ENCODE results near the gene PINLYP. TPM values are rescaled to one million over a fixed set of nuclear protein-coding genes. Genes with fewer than 3 reads are reported as not detected.

Gene PINLYP
- total and polyA plus RNA-seq, 2 donors (not counting 1 experiment from before 2014, with no cell fraction given) = 5.1 to 14.7 TPM

DNA sequence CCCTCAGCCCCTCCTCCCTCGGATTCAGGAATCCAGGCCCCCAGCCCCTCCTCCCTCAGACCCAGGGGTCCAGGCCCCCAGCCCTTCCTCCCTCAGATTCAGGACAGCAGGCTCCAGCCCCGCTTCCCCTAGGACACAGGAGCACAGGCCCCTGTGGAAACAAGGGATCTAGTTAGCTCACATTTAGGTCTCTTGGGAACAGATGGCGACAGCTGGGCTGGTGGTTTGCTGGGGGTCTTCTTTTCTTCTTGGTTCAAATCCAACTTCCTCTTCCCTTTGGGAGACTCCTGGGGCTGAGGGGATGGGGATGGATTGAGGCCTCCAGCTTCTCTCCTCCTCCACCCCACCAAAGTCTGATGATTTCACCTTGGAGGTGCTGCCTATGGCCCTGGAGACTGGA is 23.0 kb upstream of the PINLYP start:
- Histone ChIP-seq H3K9ac (ENCODE audit: insufficient read depth, low read length) (no peak overlapping the region), H3K27me3 (ENCODE audit: control insufficient read depth, insufficient read depth, low read length) (no peaks in the 10 kb centered on the region), H3K9me3 (ENCODE audit: control insufficient read depth, insufficient read depth, low read depth, low read length) (no peaks in the 10 kb centered on the region), H3K4me1 (ENCODE audit: control insufficient read depth, extremely low read depth, insufficient read depth, low read length) (peaks cover 3% of the 10 kb centered on the region), H3K79me2 (ENCODE audit: control insufficient read depth, insufficient read depth, low read length) (no peaks in the 10 kb centered on the region), H4K20me1 (ENCODE audit: control insufficient read depth, extremely low read depth, insufficient read depth, low read length) (no peaks in the 10 kb centered on the region), H3K27ac (ENCODE audit: insufficient read depth, low read length) (no peak overlapping the region), H3K4me2 (ENCODE audit: extremely low read depth, insufficient read depth, low read length) (no peak overlapping the region), H3K4me3 (replicated peaks in 1 of 4; ENCODE audit: control extremely low read depth in 1 of 4, insufficient read depth in 1 of 4, low read depth in 3 of 4, low read length in 4 of 4) (no peak overlapping the region), H2AFZ (ENCODE audit: low read length) (no peak overlapping the region), H3K36me3 (ENCODE audit: control insufficient read depth, insufficient read depth, low read length) (peaks cover 14% of the 10 kb centered on the region)
- DNase-seq (ENCODE audit: low read depth in 2 of 2) = no peak
- TF ChIP-seq, protein P1, sequence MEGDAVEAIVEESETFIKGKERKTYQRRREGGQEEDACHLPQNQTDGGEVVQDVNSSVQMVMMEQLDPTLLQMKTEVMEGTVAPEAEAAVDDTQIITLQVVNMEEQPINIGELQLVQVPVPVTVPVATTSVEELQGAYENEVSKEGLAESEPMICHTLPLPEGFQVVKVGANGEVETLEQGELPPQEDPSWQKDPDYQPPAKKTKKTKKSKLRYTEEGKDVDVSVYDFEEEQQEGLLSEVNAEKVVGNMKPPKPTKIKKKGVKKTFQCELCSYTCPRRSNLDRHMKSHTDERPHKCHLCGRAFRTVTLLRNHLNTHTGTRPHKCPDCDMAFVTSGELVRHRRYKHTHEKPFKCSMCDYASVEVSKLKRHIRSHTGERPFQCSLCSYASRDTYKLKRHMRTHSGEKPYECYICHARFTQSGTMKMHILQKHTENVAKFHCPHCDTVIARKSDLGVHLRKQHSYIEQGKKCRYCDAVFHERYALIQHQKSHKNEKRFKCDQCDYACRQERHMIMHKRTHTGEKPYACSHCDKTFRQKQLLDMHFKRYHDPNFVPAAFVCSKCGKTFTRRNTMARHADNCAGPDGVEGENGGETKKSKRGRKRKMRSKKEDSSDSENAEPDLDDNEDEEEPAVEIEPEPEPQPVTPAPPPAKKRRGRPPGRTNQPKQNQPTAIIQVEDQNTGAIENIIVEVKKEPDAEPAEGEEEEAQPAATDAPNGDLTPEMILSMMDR (conservative IDR thresholded peaks at IDR 0.05 in 1 of 2, IDR thresholded peaks at IDR 0.05 in 1 of 2; ENCODE audit: low read depth in 1 of 2, low read length in 2 of 2) = no peak
- TF ChIP-seq EZH2 (IDR thresholded peaks at IDR 0.05; ENCODE audit: low read length, missing control alignments) = no peak

DNA sequence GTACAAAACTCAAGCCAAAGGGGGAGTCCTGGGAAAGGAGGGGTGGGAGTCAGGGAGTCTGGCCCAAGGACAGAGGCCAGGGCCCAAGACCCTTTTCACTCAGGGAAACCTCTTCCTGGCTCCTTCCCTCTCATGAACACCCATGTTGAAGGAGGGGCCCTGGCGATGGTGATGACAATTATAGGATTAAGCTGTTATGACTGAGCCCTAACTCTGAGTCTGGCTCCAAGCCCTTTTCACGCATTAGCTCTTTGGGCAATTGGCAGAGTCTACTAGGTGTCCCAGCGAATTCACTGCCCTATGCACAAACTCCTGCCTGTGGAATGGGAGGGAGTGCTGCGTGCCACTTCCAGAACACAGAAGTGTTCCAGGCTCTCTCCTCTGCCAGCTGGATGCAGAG is 21.9 kb upstream of the PINLYP start:
- H3K4me1 ChIP-seq (ENCODE audit: control insufficient read depth, extremely low read depth, insufficient read depth, low read length) = peaks cover 8% of the 10 kb centered on the region
- H3K79me2 ChIP-seq (ENCODE audit: control insufficient read depth, insufficient read depth, low read length) = no peaks in the 10 kb centered on the region
- no peak overlapping the region for H2AFZ ChIP-seq (ENCODE audit: low read length)
- H3K27ac ChIP-seq (ENCODE audit: insufficient read depth, low read length) = no peak overlapping the region
- H3K4me3 ChIP-seq (replicated peaks in 1 of 4; ENCODE audit: control extremely low read depth in 1 of 4, insufficient read depth in 1 of 4, low read depth in 3 of 4, low read length in 4 of 4) = no peak overlapping the region
- no peaks in the 10 kb centered on the region for H3K9me3 ChIP-seq (ENCODE audit: control insufficient read depth, insufficient read depth, low read depth, low read length)
- H3K36me3 ChIP-seq (ENCODE audit: control insufficient read depth, insufficient read depth, low read length) = peaks cover 14% of the 10 kb centered on the region
- H3K27me3 ChIP-seq (ENCODE audit: control insufficient read depth, insufficient read depth, low read length) = no peaks in the 10 kb centered on the region
- TF ChIP-seq, protein P1 (conservative IDR thresholded peaks at IDR 0.05 in 1 of 2, IDR thresholded peaks at IDR 0.05 in 1 of 2; ENCODE audit: low read depth in 1 of 2, low read length in 2 of 2) = no peak
- no peak for TF ChIP-seq EZH2 (IDR thresholded peaks at IDR 0.05; ENCODE audit: low read length, missing control alignments)
- DNase-seq (ENCODE audit: low read depth in 2 of 2) = no peak
- no peaks in the 10 kb centered on the region for H4K20me1 ChIP-seq (ENCODE audit: control insufficient read depth, extremely low read depth, insufficient read depth, low read length)
- H3K9ac ChIP-seq (ENCODE audit: insufficient read depth, low read length) = no peak overlapping the region
- H3K4me2 ChIP-seq (ENCODE audit: extremely low read depth, insufficient read depth, low read length) = no peak overlapping the region

DNA sequence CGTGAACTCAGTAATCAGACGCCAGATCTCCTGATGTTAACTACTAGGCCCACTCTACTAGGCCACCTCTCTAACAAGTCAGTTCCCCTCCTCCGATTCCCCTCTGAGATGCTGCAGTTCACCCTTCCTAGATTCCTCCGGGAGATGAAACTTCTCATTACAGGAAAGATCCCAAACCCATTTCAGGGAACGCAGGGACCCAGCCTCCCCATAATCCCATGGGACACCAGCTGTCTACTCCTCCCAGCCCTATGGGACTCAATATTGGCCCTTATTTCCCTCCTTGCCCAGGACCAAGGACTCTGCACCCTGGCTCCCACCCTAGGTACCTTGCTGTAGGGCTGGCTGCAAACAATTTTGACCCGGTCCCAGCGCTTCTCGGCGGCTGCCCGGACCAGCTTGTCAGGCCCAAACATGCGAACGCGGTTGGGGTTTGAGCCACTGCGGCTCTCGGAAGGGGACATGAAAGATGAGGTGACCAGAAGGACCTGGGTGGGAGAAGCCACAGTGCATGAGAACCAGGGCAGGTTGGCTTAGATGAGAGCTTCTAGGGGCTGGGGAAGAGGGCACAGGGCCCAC is 21.2 kb upstream of the PINLYP start:
- Histone ChIP-seq H4K20me1 (ENCODE audit: control insufficient read depth, extremely low read depth, insufficient read depth, low read length) (no peaks in the 10 kb centered on the region), H2AFZ (ENCODE audit: low read length) (no peak overlapping the region), H3K79me2 (ENCODE audit: control insufficient read depth, insufficient read depth, low read length) (no peaks in the 10 kb centered on the region), H3K4me2 (ENCODE audit: extremely low read depth, insufficient read depth, low read length) (no peak overlapping the region), H3K9me3 (ENCODE audit: control insufficient read depth, insufficient read depth, low read depth, low read length) (no peaks in the 10 kb centered on the region), H3K4me1 (ENCODE audit: control insufficient read depth, extremely low read depth, insufficient read depth, low read length) (peaks cover 8% of the 10 kb centered on the region), H3K4me3 (replicated peaks in 1 of 4; ENCODE audit: control extremely low read depth in 1 of 4, insufficient read depth in 1 of 4, low read depth in 3 of 4, low read length in 4 of 4) (no peak overlapping the region), H3K9ac (ENCODE audit: insufficient read depth, low read length) (no peak overlapping the region), H3K27me3 (ENCODE audit: control insufficient read depth, insufficient read depth, low read length) (no peaks in the 10 kb centered on the region), H3K36me3 (ENCODE audit: control insufficient read depth, insufficient read depth, low read length) (peaks cover 14% of the 10 kb centered on the region), H3K27ac (ENCODE audit: insufficient read depth, low read length) (no peak overlapping the region)
- TF ChIP-seq, protein P1 (conservative IDR thresholded peaks at IDR 0.05 in 1 of 2, IDR thresholded peaks at IDR 0.05 in 1 of 2; ENCODE audit: low read depth in 1 of 2, low read length in 2 of 2) = no peak
- TF ChIP-seq EZH2 (IDR thresholded peaks at IDR 0.05; ENCODE audit: low read length, missing control alignments) = no peak
- no peak for DNase-seq (ENCODE audit: low read depth in 2 of 2)
